ENCODE results near the gene KCNJ5. TPM values are rescaled to one million over a fixed set of nuclear protein-coding genes. Genes with fewer than 3 reads are reported as not detected.

Gene KCNJ5
- total and polyA plus RNA-seq, 2 of the 4 experiments (the other 2 are of a cell fraction): 0.07 to 0.18 TPM

- H3K9me1 ChIP-seq (ENCODE audit: insufficient read depth, low read length): no peaks in the 10 kb centered on the region
- no TSS peak for BruUV-seq (replicated peaks)
- dilution Hi-C loops (cut with HindIII; ENCODE audit: low sequenced_read_pairs, unreplicated experiment): no loop called here
- no peaks in the 10 kb centered on the region for H3K36me3 ChIP-seq (ENCODE audit: control insufficient read depth, insufficient read depth, low read length)
- no peak overlapping the region for H3K56ac ChIP-seq (ENCODE audit: extremely low read depth, insufficient read depth, low read length)
- TF ChIP-seq RFX5 (IDR thresholded peaks at IDR 0.05; ENCODE audit: low read depth, low read length) (no peak), SMC3 (IDR thresholded peaks at IDR 0.05; ENCODE audit: low read depth, low read length) (no peak), MAFK (IDR thresholded peaks at IDR 0.05; ENCODE audit: low read depth, low read length) (no peak), RAD21 (IDR thresholded peaks at IDR 0.05; ENCODE audit: low read length) (no peak), MAZ (IDR thresholded peaks at IDR 0.05; ENCODE audit: borderline replicate concordance, low read depth, low read length) (no peak), POLR2A (IDR thresholded peaks at IDR 0.05; ENCODE audit: low read depth, low read length) (no peak), RCOR1 (IDR thresholded peaks at IDR 0.05; ENCODE audit: insufficient replicate concordance, low read length) (no peak), NFE2L2 (IDR thresholded peaks at IDR 0.05; ENCODE audit: low read depth, low read length) (no peak), FOS (IDR thresholded peaks at IDR 0.05; ENCODE audit: low read depth, low read length) (no peak), MXI1 (IDR thresholded peaks at IDR 0.05; ENCODE audit: borderline replicate concordance, low read depth, low read length) (no peak), BHLHE40 (IDR thresholded peaks at IDR 0.05; ENCODE audit: low read depth, low read length) (no peak)
- TF ChIP-seq, protein P1, sequence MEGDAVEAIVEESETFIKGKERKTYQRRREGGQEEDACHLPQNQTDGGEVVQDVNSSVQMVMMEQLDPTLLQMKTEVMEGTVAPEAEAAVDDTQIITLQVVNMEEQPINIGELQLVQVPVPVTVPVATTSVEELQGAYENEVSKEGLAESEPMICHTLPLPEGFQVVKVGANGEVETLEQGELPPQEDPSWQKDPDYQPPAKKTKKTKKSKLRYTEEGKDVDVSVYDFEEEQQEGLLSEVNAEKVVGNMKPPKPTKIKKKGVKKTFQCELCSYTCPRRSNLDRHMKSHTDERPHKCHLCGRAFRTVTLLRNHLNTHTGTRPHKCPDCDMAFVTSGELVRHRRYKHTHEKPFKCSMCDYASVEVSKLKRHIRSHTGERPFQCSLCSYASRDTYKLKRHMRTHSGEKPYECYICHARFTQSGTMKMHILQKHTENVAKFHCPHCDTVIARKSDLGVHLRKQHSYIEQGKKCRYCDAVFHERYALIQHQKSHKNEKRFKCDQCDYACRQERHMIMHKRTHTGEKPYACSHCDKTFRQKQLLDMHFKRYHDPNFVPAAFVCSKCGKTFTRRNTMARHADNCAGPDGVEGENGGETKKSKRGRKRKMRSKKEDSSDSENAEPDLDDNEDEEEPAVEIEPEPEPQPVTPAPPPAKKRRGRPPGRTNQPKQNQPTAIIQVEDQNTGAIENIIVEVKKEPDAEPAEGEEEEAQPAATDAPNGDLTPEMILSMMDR (conservative IDR thresholded peaks at IDR 0.05; ENCODE audit: low read depth, low read length): no peak
- no peak overlapping the region for H3K4me3 ChIP-seq (ENCODE audit: insufficient read depth, low read depth, low read length)
- no peaks in the 10 kb centered on the region for H3K79me1 ChIP-seq (ENCODE audit: low read depth in 1 of 2, low read length in 2 of 2)
- ATAC-seq (ENCODE audit: low read depth) (no peak), DNase-seq (no peak)
- no peak overlapping the region for H2BK15ac ChIP-seq (ENCODE audit: low read depth, low read length)
- no peak overlapping the region for H2BK5ac ChIP-seq (ENCODE audit: low read depth, low read length, poor library complexity, severe bottlenecking)
- H3K4me2 ChIP-seq (ENCODE audit: low read depth, low read length): no peak overlapping the region
- H2BK20ac ChIP-seq (ENCODE audit: low read depth, low read length): no peak overlapping the region
- peaks cover 2% of the 10 kb centered on the region; the same call in 1 of the 2 replicates for H3K4me1 ChIP-seq (ENCODE audit: control insufficient read depth, insufficient read depth, low read length)
- H4K91ac ChIP-seq (ENCODE audit: insufficient read depth, low read depth, low read length): no peak overlapping the region
- H2AK9ac ChIP-seq (replicated peaks; ENCODE audit: low read depth, low read length, poor library complexity): no peak overlapping the region
- no peak overlapping the region for H3K23ac ChIP-seq (ENCODE audit: low read depth, low read length)
- H3K4ac ChIP-seq (ENCODE audit: low read depth, low read length): no peak overlapping the region
- no peak overlapping the region for H2AK5ac ChIP-seq (ENCODE audit: low read depth, low read length)
- no peak overlapping the region for H3K27ac ChIP-seq (ENCODE audit: insufficient read depth, low read length)
- no peak overlapping the region for H4K5ac ChIP-seq (ENCODE audit: low read depth, low read length)
- intact Hi-C loops (cut with micrococcal nuclease): no loop called here
- no peak overlapping the region for H4K8ac ChIP-seq (ENCODE audit: low read depth in 2 of 2, low read length in 2 of 2)
- CTCF ChIA-PET: no interaction called here
- H3K27me3 ChIP-seq (ENCODE audit: control insufficient read depth, insufficient read depth, low read length): peaks cover 5% of the 10 kb centered on the region; the same call in 1 of the 2 replicates
- in situ Hi-C loops (cut with MboI; ENCODE audit: low sequenced_read_pairs): no loop called here
- no peak overlapping the region for H2AFZ ChIP-seq (replicated peaks; ENCODE audit: low read length, poor library complexity)
- no CpG with 5 or more reads among the region's 1 CpG for WGBS, 2 experiments (ENCODE audit: extremely low coverage in 2 of 2, insufficient read length in 1 of 2)
- H2BK120ac ChIP-seq (ENCODE audit: low read depth, low read length): no peak overlapping the region
- POLR2A ChIA-PET (ENCODE audit: unreplicated experiment): no interaction called here
- H4K20me1 ChIP-seq (ENCODE audit: insufficient read depth, low read length): no peaks in the 10 kb centered on the region
- no peak overlapping the region for H3K18ac ChIP-seq (ENCODE audit: low read depth, low read length)
- H3K14ac ChIP-seq (replicated peaks; ENCODE audit: low read depth, low read length): no peak overlapping the region
- no peak overlapping the region for H3K9ac ChIP-seq (ENCODE audit: low read depth, low read length)
- no peaks in the 10 kb centered on the region for H3K9me3 ChIP-seq (ENCODE audit: control insufficient read depth, insufficient read depth, low read length)
These were observed 6.7 kb downstream of the KCNJ5 start for GRCh38 chr11:128897826-128898225.
